Measurements from ENCODE around the gene SNX17.

- TF ChIP-seq EP300 (IDR thresholded peaks at IDR 0.05): peak in 1 of 2 donors; percentile 76
- TF ChIP-seq CTCF (IDR thresholded peaks at IDR 0.05): peak in 1 of 5 experiments; percentile 32
- peak; percentile 3 to 52 for TF ChIP-seq POLR2A (IDR thresholded peaks at IDR 0.05)
Measured at GRCh38 chr2:27409321-27410073, 39.1 kb downstream of the SNX17 start, which contains the start of gene PPM1G.
